BLaER1 (cell line): Measurements from ENCODE around the gene GOLGA2.

Experiments
- H3K27ac ChIP-seq: shearing (Covaris generic); formaldehyde crosslinking; 2 replicates; pipeline ENCODE4 v1.8.1; 2022
- H3K27me3 ChIP-seq: shearing (Covaris generic); formaldehyde crosslinking; 2 replicates; pipeline ENCODE4 v1.8.1; 2022
- H3K36me3 ChIP-seq: shearing (Covaris generic); formaldehyde crosslinking; 2 replicates; pipeline ENCODE4 v1.8.1; 2022
- H3K4me1 ChIP-seq: shearing (Covaris generic); formaldehyde crosslinking; 2 replicates; pipeline ENCODE4 v1.8.1; 2022
- H3K4me2 ChIP-seq: shearing (Covaris generic); formaldehyde crosslinking; 2 replicates; pipeline ENCODE4 v1.8.1; 2022
- H3K4me3 ChIP-seq: shearing (Covaris generic); formaldehyde crosslinking; 2 replicates; pipeline ENCODE4 v1.8.1; 2022
- H3K9ac ChIP-seq: shearing (Covaris generic); formaldehyde crosslinking; 2 replicates; pipeline ENCODE4 v1.8.1; 2022
- H3K9me3 ChIP-seq: shearing (Covaris generic); formaldehyde crosslinking; 2 replicates; pipeline ENCODE4 v1.8.1; 2022
- H4K20me1 ChIP-seq: shearing (Covaris generic); formaldehyde crosslinking; 2 replicates; pipeline ENCODE4 v1.8.1; 2022
- Cebpa-rat ChIP-seq: shearing (Covaris generic); IDR thresholded peaks from 2 replicates; pipeline ENCODE4 v1.8.1; 2022

The GOLGA2 gene

GRCh38 chr9:128276574-128277270, 915 bp upstream of the GOLGA2 start:
- Histone ChIP-seq H3K9me3 (no peaks in the 10 kb centered on the region), H3K4me2 (peak overlapping the region; percentile 100), H4K20me1 (peaks cover 14% of the 10 kb centered on the region; the same call in 1 of the 2 replicates), H3K27ac (peak overlapping the region; percentile 79), H3K36me3 (peaks cover 20% of the 10 kb centered on the region), H3K9ac (peak overlapping the region; percentile 86), H3K4me1 (peaks cover 52% of the 10 kb centered on the region), H3K4me3 (peak overlapping the region; percentile 87), H3K27me3 (no peaks in the 10 kb centered on the region)
- TF ChIP-seq Cebpa-rat = no peak

- Histone ChIP-seq H3K36me3 (peaks cover 26% of the 10 kb centered on the region), H3K4me1 (peaks cover 52% of the 10 kb centered on the region), H3K9ac (peak within 1 kb of the TSS; percentile 86), H3K27me3 (no peaks in the 10 kb centered on the region), H4K20me1 (peaks cover 14% of the 10 kb centered on the region; the same call in 1 of the 2 replicates), H3K4me3 (peak within 1 kb of the TSS; percentile 87), H3K9me3 (no peaks in the 10 kb centered on the region), H3K27ac (peak within 1 kb of the TSS; percentile 83), H3K4me2 (peak within 1 kb of the TSS; percentile 100)
- TF ChIP-seq Cebpa-rat = no peak
Measured at GRCh38 chr9:128276008-128276573, 284 bp upstream of the GOLGA2 start, which contains the start of gene SWI5. Gene SWI5 (plus strand): TSS chr9:128276276.

GRCh38 chr9:128274245-128274644, 1.6 kb downstream of the GOLGA2 start:
- no peaks in the 10 kb centered on the region for H3K27me3 ChIP-seq
- no peak overlapping the region for H3K4me3 ChIP-seq
- H3K4me2 ChIP-seq = peak overlapping the region; percentile 96
- H3K27ac ChIP-seq = no peak overlapping the region
- H4K20me1 ChIP-seq = peaks cover 14% of the 10 kb centered on the region; the same call in 1 of the 2 replicates
- no peak for TF ChIP-seq Cebpa-rat
- no peak overlapping the region for H3K9ac ChIP-seq
- H3K4me1 ChIP-seq = peaks cover 40% of the 10 kb centered on the region
- no peaks in the 10 kb centered on the region for H3K9me3 ChIP-seq
- peaks cover 35% of the 10 kb centered on the region for H3K36me3 ChIP-seq

- Histone ChIP-seq H3K4me3 (no peak overlapping the region), H3K27me3 (no peaks in the 10 kb centered on the region), H3K4me1 (peaks cover 13% of the 10 kb centered on the region), H3K9ac (no peak overlapping the region), H3K27ac (no peak overlapping the region), H3K36me3 (peaks cover 62% of the 10 kb centered on the region), H4K20me1 (peaks cover 14% of the 10 kb centered on the region; the same call in 1 of the 2 replicates), H3K9me3 (no peaks in the 10 kb centered on the region), H3K4me2 (no peak overlapping the region)
- TF ChIP-seq Cebpa-rat = no peak
Measured at GRCh38 chr9:128271512-128271911, 4.3 kb downstream of the GOLGA2 start.

- H3K4me2 ChIP-seq = no peak overlapping the region
- peaks cover 66% of the 10 kb centered on the region for H3K36me3 ChIP-seq
- H3K4me3 ChIP-seq = no peak overlapping the region
Measured at GRCh38 chr9:128271112-128271511, 4.7 kb downstream of the GOLGA2 start.

GRCh38 chr9:128266868-128267590, 8.8 kb downstream of the GOLGA2 start:
- peaks cover 85% of the 10 kb centered on the region for H3K36me3 ChIP-seq
- no peaks in the 10 kb centered on the region for H3K9me3 ChIP-seq
- no peak overlapping the region for H3K4me3 ChIP-seq
- no peaks in the 10 kb centered on the region for H3K4me1 ChIP-seq
- TF ChIP-seq Cebpa-rat = no peak
- H3K27ac ChIP-seq = no peak overlapping the region
- no peaks in the 10 kb centered on the region for H3K27me3 ChIP-seq
- H3K9ac ChIP-seq = no peak overlapping the region
- no peaks in the 10 kb centered on the region for H4K20me1 ChIP-seq
- H3K4me2 ChIP-seq = no peak overlapping the region

More at GRCh38 chr9:128271112-128271511, 4.7 kb downstream of the GOLGA2 start:
- no peaks in the 10 kb centered on the region for H3K27me3 ChIP-seq
- H3K9me3 ChIP-seq = no peaks in the 10 kb centered on the region
- no peak overlapping the region for H3K27ac ChIP-seq
- H3K4me1 ChIP-seq = peaks cover 10% of the 10 kb centered on the region
- H4K20me1 ChIP-seq = peaks cover 14% of the 10 kb centered on the region; the same call in 1 of the 2 replicates
- no peak overlapping the region for H3K9ac ChIP-seq
- no peak for TF ChIP-seq Cebpa-rat

GRCh38 chr9:128265348-128265847, 10.4 kb downstream of the GOLGA2 start:
- Histone ChIP-seq H3K4me1 (no peaks in the 10 kb centered on the region), H3K9me3 (no peaks in the 10 kb centered on the region), H3K27me3 (no peaks in the 10 kb centered on the region), H4K20me1 (no peaks in the 10 kb centered on the region), H3K36me3 (peaks cover 85% of the 10 kb centered on the region), H3K4me2 (no peak overlapping the region), H3K9ac (no peak overlapping the region), H3K27ac (no peak overlapping the region), H3K4me3 (no peak overlapping the region)
- no peak for TF ChIP-seq Cebpa-rat

- no peaks in the 10 kb centered on the region for H3K27me3 ChIP-seq
- no peak for TF ChIP-seq Cebpa-rat
- H3K4me1 ChIP-seq = no peaks in the 10 kb centered on the region
- no peaks in the 10 kb centered on the region for H3K9me3 ChIP-seq
- peaks cover 95% of the 10 kb centered on the region for H3K36me3 ChIP-seq
- no peak overlapping the region for H3K4me2 ChIP-seq
- H3K9ac ChIP-seq = no peak overlapping the region
- H3K27ac ChIP-seq = no peak overlapping the region
- H3K4me3 ChIP-seq = no peak overlapping the region
- H4K20me1 ChIP-seq = peaks cover 3% of the 10 kb centered on the region; the same call in 1 of the 2 replicates
Measured at GRCh38 chr9:128262687-128263086, 13.1 kb downstream of the GOLGA2 start.

- H3K9ac ChIP-seq = no peak overlapping the region
- H3K4me2 ChIP-seq = no peak overlapping the region
- H3K27ac ChIP-seq = no peak overlapping the region
- H3K4me3 ChIP-seq = no peak overlapping the region
- peaks cover 94% of the 10 kb centered on the region for H3K36me3 ChIP-seq
- peaks cover 22% of the 10 kb centered on the region; the same call in 1 of the 2 replicates for H4K20me1 ChIP-seq
- no peaks in the 10 kb centered on the region for H3K9me3 ChIP-seq
- no peak for TF ChIP-seq Cebpa-rat
- no peaks in the 10 kb centered on the region for H3K27me3 ChIP-seq
- H3K4me1 ChIP-seq = no peaks in the 10 kb centered on the region
Measured at GRCh38 chr9:128260340-128260739, 15.5 kb downstream of the GOLGA2 start.
